Activated T-helper 2 cell treated with anti-CD3 and anti-CD28 coated beads, Interferon-gamma antibody, Interleukin-2, Interleukin-4, amounts not matched to agents 10 μg/mL and 5 μg/mL and 100 μg/mL, durations not matched to agents 14 hours and 24 hours and 36 hours (primary cell): ENCODE measurements around the gene GPR50. TPM values are rescaled to one million over a fixed set of nuclear protein-coding genes. Genes with fewer than 3 reads are reported as not detected.

Experiments
- DNase-seq: peaks from one replicate; pipeline ENCODE4 v3.0.0; 2021; ENCODE audit warnings: low spot score
- H3K27ac Mint-ChIP-seq: one replicate; pipeline ENCODE4 v1.8.0; 2021; ENCODE audit warnings: mixed read lengths
- H3K27me3 Mint-ChIP-seq: one replicate; pipeline ENCODE4 v1.8.0; 2021; ENCODE audit warnings: low read depth, mixed read lengths
- H3K36me3 Mint-ChIP-seq: one replicate; pipeline ENCODE4 v1.8.0; 2021; ENCODE audit warnings: low read depth, mixed read lengths
- H3K4me1 Mint-ChIP-seq: one replicate; pipeline ENCODE4 v1.8.0; 2021; ENCODE audit warnings: low read depth, mixed read lengths
- H3K4me3 Mint-ChIP-seq: one replicate; pipeline ENCODE4 v1.8.0; 2021; ENCODE audit warnings: low read depth, mild to moderate bottlenecking, moderate library complexity, mixed read lengths
- H3K9me3 Mint-ChIP-seq: one replicate; pipeline ENCODE4 v1.8.0; 2021; ENCODE audit warnings: mixed read lengths
- intact Hi-C: fragments of 100-400 bp; cut with micrococcal nuclease; formaldehyde crosslinking; loops from one replicate; pipeline ENCODE4 v1.15.1; 2023
- total RNA-seq: library from RNA; stranded (reverse); gene quantifications from 2 replicates; pipeline ENCODE4 v1.2.3, GENCODE V29; 2022

Gene GPR50
- total RNA-seq, 1 donor from 2014 or later = not detected

GRCh38 chrX:151178746-151179145 lies 2.4 kb downstream of the GPR50 start:
- Mint-ChIP-seq H3K27me3 (peaks cover 57% of the 10 kb centered on the region), H3K4me1 (peaks cover 4% of the 10 kb centered on the region), H3K27ac (no peak overlapping the region), H3K36me3 (no peaks in the 10 kb centered on the region), H3K4me3 (no peak overlapping the region), H3K9me3 (no peaks in the 10 kb centered on the region)
- no peak for DNase-seq
- intact Hi-C loops = no loop called here

- Mint-ChIP-seq H3K36me3 (no peaks in the 10 kb centered on the region), H3K27me3 (peaks cover 52% of the 10 kb centered on the region), H3K9me3 (no peaks in the 10 kb centered on the region), H3K4me1 (peaks cover 4% of the 10 kb centered on the region), H3K27ac (no peak overlapping the region), H3K4me3 (no peak overlapping the region)
- no peak for DNase-seq
- intact Hi-C loops = no loop called here
These were observed 4.0 kb downstream of the GPR50 start for GRCh38 chrX:151180400-151180799.

GRCh38 chrX:151181088-151181487 lies 4.7 kb downstream of the GPR50 start:
- Mint-ChIP-seq H3K27ac (no peak overlapping the region), H3K27me3 (peaks cover 51% of the 10 kb centered on the region), H3K4me1 (peaks cover 4% of the 10 kb centered on the region), H3K36me3 (no peaks in the 10 kb centered on the region), H3K9me3 (no peaks in the 10 kb centered on the region), H3K4me3 (no peak overlapping the region)
- intact Hi-C loops = no loop called here
- DNase-seq = no peak

- Mint-ChIP-seq H3K36me3 (no peaks in the 10 kb centered on the region), H3K27me3 (peaks cover 48% of the 10 kb centered on the region), H3K4me3 (no peak overlapping the region), H3K27ac (no peak overlapping the region), H3K9me3 (no peaks in the 10 kb centered on the region), H3K4me1 (peaks cover 2% of the 10 kb centered on the region)
- no peak for DNase-seq
- intact Hi-C loops = no loop called here
These were observed 6.9 kb downstream of the GPR50 start for GRCh38 chrX:151183233-151183753.

GRCh38 chrX:151183912-151184565 lies 7.7 kb downstream of the GPR50 start:
- Mint-ChIP-seq H3K4me3 (no peak overlapping the region), H3K27ac (no peak overlapping the region), H3K27me3 (peaks cover 43% of the 10 kb centered on the region), H3K9me3 (no peaks in the 10 kb centered on the region), H3K36me3 (no peaks in the 10 kb centered on the region), H3K4me1 (no peaks in the 10 kb centered on the region)
- no peak for DNase-seq
- intact Hi-C loops = no loop called here

GRCh38 chrX:151184705-151185104 lies 8.3 kb downstream of the GPR50 start:
- H3K4me1 Mint-ChIP-seq = no peaks in the 10 kb centered on the region
- H3K27ac Mint-ChIP-seq = no peak overlapping the region
- no peak for DNase-seq
- no peaks in the 10 kb centered on the region for H3K36me3 Mint-ChIP-seq
- H3K4me3 Mint-ChIP-seq = no peak overlapping the region
- no peaks in the 10 kb centered on the region for H3K9me3 Mint-ChIP-seq
- intact Hi-C loops = no loop called here
- peaks cover 38% of the 10 kb centered on the region for H3K27me3 Mint-ChIP-seq

- H3K9me3 Mint-ChIP-seq = no peaks in the 10 kb centered on the region
- no peak overlapping the region for H3K27ac Mint-ChIP-seq
- DNase-seq = no peak
- no peak overlapping the region for H3K4me3 Mint-ChIP-seq
- intact Hi-C loops = no loop called here
- no peaks in the 10 kb centered on the region for H3K36me3 Mint-ChIP-seq
- no peaks in the 10 kb centered on the region for H3K27me3 Mint-ChIP-seq
- H3K4me1 Mint-ChIP-seq = no peaks in the 10 kb centered on the region
These were observed 30.5 kb downstream of the GPR50 start for GRCh38 chrX:151206871-151207270.

- H3K27me3 Mint-ChIP-seq = peaks cover 13% of the 10 kb centered on the region
- no peak overlapping the region for H3K4me3 Mint-ChIP-seq
- no peak for DNase-seq
- no peaks in the 10 kb centered on the region for H3K36me3 Mint-ChIP-seq
- H3K27ac Mint-ChIP-seq = no peak overlapping the region
- intact Hi-C loops = no loop called here
- H3K4me1 Mint-ChIP-seq = no peaks in the 10 kb centered on the region
- H3K9me3 Mint-ChIP-seq = no peaks in the 10 kb centered on the region
These were observed 49.5 kb downstream of the GPR50 start for GRCh38 chrX:151225843-151226242.

GRCh38 chrX:151226941-151227340 lies 50.6 kb downstream of the GPR50 start:
- H3K9me3 Mint-ChIP-seq = no peaks in the 10 kb centered on the region
- H3K27me3 Mint-ChIP-seq = peaks cover 13% of the 10 kb centered on the region
- H3K4me3 Mint-ChIP-seq = no peak overlapping the region
- DNase-seq = no peak
- no peaks in the 10 kb centered on the region for H3K4me1 Mint-ChIP-seq
- H3K27ac Mint-ChIP-seq = no peak overlapping the region
- intact Hi-C loops = no loop called here
- H3K36me3 Mint-ChIP-seq = no peaks in the 10 kb centered on the region

- H3K27ac Mint-ChIP-seq = no peak overlapping the region
- intact Hi-C loops = no loop called here
- H3K4me3 Mint-ChIP-seq = no peak overlapping the region
These were observed 51.2 kb downstream of the GPR50 start for GRCh38 chrX:151227627-151228026.

GRCh38 chrX:151228935-151229334 lies 52.6 kb downstream of the GPR50 start:
- no peaks in the 10 kb centered on the region for H3K36me3 Mint-ChIP-seq

More at GRCh38 chrX:151227627-151228026, 51.2 kb downstream of the GPR50 start:
- no peaks in the 10 kb centered on the region for H3K36me3 Mint-ChIP-seq
- peaks cover 13% of the 10 kb centered on the region for H3K27me3 Mint-ChIP-seq
- DNase-seq = no peak
- no peaks in the 10 kb centered on the region for H3K4me1 Mint-ChIP-seq
- H3K9me3 Mint-ChIP-seq = no peaks in the 10 kb centered on the region

More at GRCh38 chrX:151228935-151229334, 52.6 kb downstream of the GPR50 start:
- DNase-seq = no peak
- no peaks in the 10 kb centered on the region for H3K9me3 Mint-ChIP-seq
- no peak overlapping the region for H3K4me3 Mint-ChIP-seq
- H3K27ac Mint-ChIP-seq = no peak overlapping the region
- no peaks in the 10 kb centered on the region for H3K4me1 Mint-ChIP-seq
- intact Hi-C loops = no loop called here
- H3K27me3 Mint-ChIP-seq = peaks cover 13% of the 10 kb centered on the region
